ENCODE data around the gene TOX3.

Gene TOX3

GRCh38 chr16:52450241-52450640, 96.7 kb downstream of the TOX3 start:
- no peak for DNase-seq

- no peak for DNase-seq
Measured at GRCh38 chr16:52446080-52446479, 100.9 kb downstream of the TOX3 start.

GRCh38 chr16:52441886-52442285, 105.1 kb downstream of the TOX3 start:
- DNase-seq: no peak

GRCh38 chr16:52440248-52440647, 106.7 kb downstream of the TOX3 start:
- no peak for DNase-seq

- DNase-seq: no peak
Measured at GRCh38 chr16:52439750-52440149, 107.2 kb downstream of the TOX3 start.

GRCh38 chr16:52439171-52439701, 107.7 kb downstream of the TOX3 start:
- no peak for DNase-seq

- DNase-seq: no peak
Measured at GRCh38 chr16:52437277-52437670, 109.7 kb downstream of the TOX3 start.

GRCh38 chr16:52436339-52437276, 110.3 kb downstream of the TOX3 start:
- DNase-seq: no peak

GRCh38 chr16:52434224-52434623, 112.7 kb downstream of the TOX3 start:
- DNase-seq: no peak

GRCh38 chr16:52433643-52434042, 113.3 kb downstream of the TOX3 start:
- no peak for DNase-seq

GRCh38 chr16:52424591-52424990, 122.4 kb downstream of the TOX3 start:
- no peak for DNase-seq

- no peak for DNase-seq
Measured at GRCh38 chr16:52422307-52422706, 124.6 kb downstream of the TOX3 start.

- no peak for DNase-seq
Measured at GRCh38 chr16:52418201-52418600, 128.7 kb downstream of the TOX3 start.

GRCh38 chr16:52416888-52417287, 130.1 kb downstream of the TOX3 start:
- DNase-seq: no peak

GRCh38 chr16:52411011-52411410, 135.9 kb downstream of the TOX3 start:
- no peak for DNase-seq

GRCh38 chr16:52408191-52408845, 138.6 kb downstream of the TOX3 start:
- DNase-seq: no peak

- DNase-seq: no peak
Measured at GRCh38 chr16:52407778-52408177, 139.2 kb downstream of the TOX3 start.

GRCh38 chr16:52405441-52405840, 141.5 kb downstream of the TOX3 start:
- no peak for DNase-seq

- DNase-seq: no peak
Measured at GRCh38 chr16:52404546-52404945, 142.4 kb downstream of the TOX3 start.

GRCh38 chr16:52399116-52399515, 147.8 kb downstream of the TOX3 start:
- DNase-seq: no peak

- DNase-seq: no peak
Measured at GRCh38 chr16:52398491-52398960, 148.4 kb downstream of the TOX3 start.

GRCh38 chr16:52398021-52398420, 148.9 kb downstream of the TOX3 start:
- no peak for DNase-seq

GRCh38 chr16:52393448-52393847, 153.5 kb downstream of the TOX3 start:
- DNase-seq: no peak

GRCh38 chr16:52389045-52389444, 157.9 kb downstream of the TOX3 start:
- DNase-seq: no peak
